HL-60 (cell line): ENCODE data around the gene PALLD.

ENCODE experiments used
- CTCF ChIP-seq: IDR thresholded peaks from one replicate; pipeline ENCODE4 v1.5.1; 2011; ENCODE audit warnings: low read length, control low read depth, inconsistent platforms; ENCODE audit not compliant: insufficient read depth
- GABPA ChIP-seq: IDR thresholded peaks from 2 replicates; pipeline ENCODE4 v1.6.1; 2012; ENCODE audit warnings: low read depth
- POLR2AphosphoS5 ChIP-seq: IDR thresholded peaks from 2 replicates; pipeline ENCODE4 v1.6.1; 2012; ENCODE audit warnings: low read depth
- REST ChIP-seq: IDR thresholded peaks from 2 replicates; pipeline ENCODE4 v1.6.1; 2012; ENCODE audit warnings: low read depth; ENCODE audit not compliant: insufficient replicate concordance
- SPI1 ChIP-seq: IDR thresholded peaks from 2 replicates; pipeline ENCODE4 v1.6.1; 2012; ENCODE audit warnings: low read depth, mild to moderate bottlenecking, borderline replicate concordance

- TF ChIP-seq CTCF: no peak
- no peak for TF ChIP-seq REST
- no peak for TF ChIP-seq GABPA
- TF ChIP-seq POLR2AphosphoS5: no peak
- no peak for TF ChIP-seq SPI1
Observed at GRCh38 chr4:168920441-168921065, 423.7 kb downstream of the PALLD start.
